Activated CD4-positive, alpha-beta T cell treated with anti-CD3 and anti-CD28 coated beads for 48 hours (primary cell): ENCODE results near the gene ACTL8.

Experiments used
- DNase-seq: peaks from one replicate; pipeline ENCODE4 v3.0.0-alpha.2; 2020

Gene ACTL8

DNA sequence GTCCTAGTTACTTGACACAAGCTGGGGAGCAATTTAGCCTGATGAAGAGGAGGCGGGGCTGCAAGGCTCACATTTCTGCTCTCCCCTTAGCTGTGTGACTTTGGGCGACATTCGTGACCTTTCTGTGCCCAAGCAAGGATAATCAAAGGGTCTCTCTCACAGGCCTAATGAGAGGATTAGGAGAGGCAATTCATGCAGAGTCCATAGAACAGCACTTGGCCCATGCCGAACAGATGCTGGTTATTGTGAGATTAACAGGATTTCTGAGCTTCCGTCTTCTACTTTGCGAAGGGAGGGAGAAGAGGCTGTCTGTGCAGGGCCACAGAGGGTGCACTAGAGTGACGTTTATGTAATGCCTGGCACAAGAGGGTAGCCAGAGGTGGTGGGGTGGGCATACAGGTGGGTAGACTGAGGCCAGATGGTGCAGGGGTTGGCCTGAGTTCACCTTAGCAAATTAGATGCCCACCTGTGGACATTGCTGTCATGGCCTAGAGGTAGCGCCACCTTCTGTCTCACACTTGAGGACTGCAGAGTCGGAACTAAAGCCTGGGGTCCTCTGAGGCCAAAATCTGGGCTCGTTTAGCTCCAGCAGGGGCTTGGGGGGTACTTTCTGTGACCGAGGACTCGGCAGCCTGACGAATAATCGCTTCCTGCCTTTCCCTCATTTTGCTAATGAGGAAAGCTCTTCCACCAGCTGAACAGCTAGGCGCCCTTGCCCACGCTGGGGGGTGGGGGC, 18.6 kb downstream of the ACTL8 start:
- no peak for DNase-seq

DNA sequence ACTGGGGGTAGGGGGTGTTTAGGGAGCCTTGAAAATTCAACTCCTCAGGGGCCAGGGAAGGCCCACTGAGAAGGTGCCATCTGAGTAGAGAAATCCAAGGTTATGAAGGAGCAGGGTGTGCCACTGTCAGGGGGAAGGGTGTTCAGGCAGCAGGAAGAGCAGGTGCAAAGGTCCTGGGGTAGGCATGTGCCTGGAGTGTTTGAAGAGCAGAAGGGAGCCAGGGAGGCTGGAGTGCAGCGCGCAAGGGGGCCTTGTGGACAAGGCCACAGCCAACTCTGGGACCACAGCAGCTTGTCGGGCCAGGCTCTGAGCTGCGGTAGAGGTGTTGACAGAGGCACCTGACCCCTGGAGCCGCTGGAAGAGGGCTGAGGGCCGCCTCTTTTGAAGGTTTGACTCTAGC, 19.3 kb downstream of the ACTL8 start:
- DNase-seq, result no peak

DNA sequence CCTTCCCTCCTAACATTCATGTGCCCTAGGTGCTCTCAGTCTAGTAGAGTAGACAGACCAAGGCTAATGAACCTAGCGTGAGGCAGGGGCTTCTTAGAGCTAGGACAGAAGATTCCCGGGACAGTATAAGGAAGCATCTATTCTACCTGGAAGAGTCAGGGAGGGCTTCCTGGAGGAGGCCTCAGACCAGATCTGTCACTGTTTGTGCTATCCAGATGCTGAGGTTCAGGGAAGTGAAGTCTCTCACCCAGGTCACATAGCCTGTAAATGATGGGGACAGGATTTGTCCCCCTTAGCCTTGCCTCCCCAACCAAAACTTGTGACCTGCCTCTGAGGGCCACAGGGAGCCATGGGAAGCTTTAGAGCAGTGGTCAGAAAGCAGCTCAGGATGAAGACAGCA, 20.7 kb downstream of the ACTL8 start:
- DNase-seq, result no peak

- DNase-seq, result no peak
These were observed 21.3 kb downstream of the ACTL8 start for GRCh38 chr1:17776426-17776825.

GRCh38 chr1:17777330-17777729, 22.2 kb downstream of the ACTL8 start:
- DNase-seq, result no peak

DNA sequence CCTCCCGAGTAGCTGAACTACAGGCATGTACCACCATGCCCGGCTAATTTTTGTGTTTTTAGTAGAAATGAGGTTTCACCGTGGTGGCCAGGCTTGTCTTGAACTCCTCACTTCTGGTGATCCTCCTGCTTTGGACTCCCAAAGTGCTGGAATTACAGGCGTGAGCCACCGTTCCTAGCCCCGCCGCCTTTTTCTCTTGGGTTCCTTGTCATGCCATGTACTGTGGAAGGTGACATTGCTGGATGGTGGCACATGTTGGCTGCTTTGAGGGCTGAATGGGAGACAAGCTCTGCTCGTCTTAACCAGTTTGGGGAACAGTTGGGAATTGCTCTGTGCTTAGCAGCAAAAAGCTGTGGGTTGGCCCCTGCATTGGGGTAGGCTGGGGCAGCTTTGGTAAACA, 22.7 kb downstream of the ACTL8 start:
- DNase-seq, result no peak

DNA sequence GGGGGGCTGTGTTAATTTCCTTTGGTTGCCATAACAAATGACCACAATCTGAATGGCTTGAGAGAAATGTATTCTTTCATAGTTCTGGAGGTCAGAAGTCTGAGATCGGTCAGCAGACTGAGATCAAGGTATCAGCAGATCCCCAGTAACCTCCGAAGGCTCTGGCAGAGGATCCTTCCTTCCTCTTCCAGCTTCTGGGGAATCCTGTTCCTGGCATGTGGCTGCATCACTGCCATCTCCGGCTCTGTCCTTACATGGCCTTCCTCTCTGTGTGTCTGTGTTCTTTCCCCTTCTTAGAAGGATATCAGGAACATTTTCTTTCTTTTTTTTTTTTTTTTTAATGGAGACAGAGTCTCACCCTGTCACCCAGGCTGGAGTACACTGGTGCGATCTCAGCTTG, 25.8 kb downstream of the ACTL8 start:
- no peak for DNase-seq

DNA sequence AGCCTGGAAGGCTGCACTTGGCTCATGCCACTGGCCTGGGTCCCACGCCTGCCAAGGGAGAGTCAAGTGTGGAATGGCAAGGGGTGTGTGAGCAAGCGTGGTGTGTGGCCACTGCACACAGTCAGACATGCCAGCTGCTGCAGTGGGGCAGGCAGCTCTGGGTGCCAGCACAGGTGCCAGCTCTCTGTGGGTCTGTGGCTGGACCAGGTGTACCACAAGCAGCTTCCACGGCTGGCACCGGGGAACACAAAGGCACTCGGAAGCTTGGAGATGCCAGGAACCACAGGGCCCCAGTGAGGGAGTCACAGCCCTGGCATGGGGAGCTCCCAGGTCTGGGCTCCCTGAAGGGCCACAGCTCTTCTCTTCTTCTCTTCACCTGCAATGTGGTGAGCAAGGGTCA, 34.8 kb downstream of the ACTL8 start:
- no peak for DNase-seq

- DNase-seq, result no peak
These were observed 35.4 kb downstream of the ACTL8 start for GRCh38 chr1:17790383-17791054.

- no peak for DNase-seq
These were observed 35.9 kb downstream of the ACTL8 start for GRCh38 chr1:17791055-17791390.

DNA sequence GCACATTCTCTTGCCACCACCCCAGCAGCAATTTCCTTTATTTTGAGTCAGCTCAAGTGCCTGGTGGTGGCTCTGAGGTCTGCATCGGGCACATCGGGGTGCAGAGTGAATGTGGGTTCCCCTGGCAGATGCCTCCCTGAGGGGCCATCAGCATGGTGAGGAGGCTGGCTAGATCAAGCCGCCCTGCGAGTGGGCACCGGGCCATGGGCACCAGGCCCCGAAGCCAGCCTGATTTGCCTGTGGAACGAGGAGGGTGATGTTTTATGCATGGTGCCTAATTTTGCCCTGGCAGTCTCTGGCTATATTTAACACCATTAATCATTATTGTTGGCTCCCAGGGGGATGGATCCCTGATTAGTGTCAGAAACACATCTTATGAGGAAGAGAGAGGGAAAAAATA, 36.3 kb downstream of the ACTL8 start:
- DNase-seq, result no peak

GRCh38 chr1:17792421-17792820, 37.3 kb downstream of the ACTL8 start:
- no peak for DNase-seq

- no peak for DNase-seq
These were observed 40.1 kb downstream of the ACTL8 start for GRCh38 chr1:17795081-17795809.

GRCh38 chr1:17795836-17796645, 40.9 kb downstream of the ACTL8 start:
- no peak for DNase-seq

- DNase-seq, result no peak
These were observed 42.3 kb downstream of the ACTL8 start for GRCh38 chr1:17797478-17797877.

- DNase-seq, result no peak
These were observed 42.9 kb downstream of the ACTL8 start for GRCh38 chr1:17798011-17798410.

DNA sequence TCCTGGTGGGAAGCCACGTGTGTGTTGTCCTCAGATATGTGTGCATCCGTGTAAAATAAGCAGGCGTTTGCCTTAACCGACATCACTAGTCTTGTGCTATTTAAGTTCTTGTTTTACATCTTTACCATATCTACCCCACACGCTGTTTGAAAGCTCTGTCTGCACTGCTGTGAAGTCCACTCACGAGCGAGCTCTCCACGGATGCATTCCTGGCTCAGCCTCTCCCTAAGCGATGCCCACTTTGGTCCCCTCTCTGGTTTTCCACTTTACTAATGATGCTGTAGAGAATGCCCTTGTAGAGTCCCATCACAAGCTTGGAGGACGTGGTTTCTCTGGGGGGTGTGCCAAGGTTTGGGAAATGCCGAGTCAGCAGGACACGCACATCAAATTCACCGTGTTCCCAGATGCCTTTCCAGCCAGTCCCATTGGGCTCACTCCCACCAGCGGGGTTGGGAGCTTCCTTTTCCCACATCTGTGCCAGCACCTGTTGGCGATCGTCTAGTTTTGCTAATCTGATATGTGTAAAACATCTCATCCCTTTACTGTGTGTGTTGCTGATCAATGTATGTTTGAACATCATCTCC, 43.8 kb downstream of the ACTL8 start:
- no peak for DNase-seq

DNA sequence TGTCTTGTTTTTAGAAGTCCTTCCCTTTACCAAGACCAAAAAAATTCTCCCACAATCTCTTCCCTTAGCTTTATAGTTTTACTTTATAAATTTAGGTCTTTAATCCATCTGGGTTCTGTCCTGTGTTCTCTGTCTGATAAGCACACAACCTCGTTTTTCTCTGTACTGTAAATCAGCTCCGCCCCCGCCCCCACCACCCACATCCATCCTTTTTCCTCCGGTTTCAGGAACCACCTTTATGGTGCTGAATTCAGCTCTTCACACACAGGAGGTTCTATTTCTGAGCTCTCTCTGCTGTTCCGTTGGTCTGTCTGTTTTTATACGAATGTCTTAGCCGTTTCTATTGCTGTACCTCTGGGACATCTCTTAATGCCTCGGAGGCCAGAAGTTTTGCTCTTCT, 44.5 kb downstream of the ACTL8 start:
- DNase-seq, result no peak

DNA sequence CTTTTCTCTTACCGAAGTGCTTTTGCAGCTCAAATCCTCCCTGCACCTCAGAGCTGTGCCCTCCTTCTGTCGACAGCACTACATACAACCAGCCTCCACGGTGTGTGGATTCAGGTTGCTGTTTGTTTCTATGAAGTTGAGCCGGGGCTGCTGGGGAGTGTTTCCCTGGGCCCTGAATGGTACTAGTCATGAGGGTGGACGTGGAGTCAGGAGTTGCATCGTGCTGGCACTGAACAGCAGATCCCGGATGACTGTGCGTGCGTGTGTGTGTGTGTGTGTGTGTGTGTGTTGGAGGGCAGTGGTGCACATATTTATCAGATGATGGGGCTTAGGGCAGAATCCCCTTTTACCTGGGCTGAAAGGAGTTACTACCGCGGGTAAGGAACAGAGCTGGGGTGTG, 47.0 kb downstream of the ACTL8 start:
- no peak for DNase-seq

- DNase-seq, result no peak
These were observed 47.8 kb downstream of the ACTL8 start for GRCh38 chr1:17802945-17803344.

GRCh38 chr1:17805869-17806684, 50.9 kb downstream of the ACTL8 start:
- no peak for DNase-seq

GRCh38 chr1:17808816-17809215, 53.7 kb downstream of the ACTL8 start:
- DNase-seq, result no peak
